NCI-H1092 treated with DMSO at 0.1 percent for 48 hours (cell line): Measurements from ENCODE around the gene ALLC.

Source experiments
- DNase-seq: peaks from one replicate; lab custom pipeline; 2025; lab: John Stamatoyannopoulos, UW

The ALLC gene

DNA sequence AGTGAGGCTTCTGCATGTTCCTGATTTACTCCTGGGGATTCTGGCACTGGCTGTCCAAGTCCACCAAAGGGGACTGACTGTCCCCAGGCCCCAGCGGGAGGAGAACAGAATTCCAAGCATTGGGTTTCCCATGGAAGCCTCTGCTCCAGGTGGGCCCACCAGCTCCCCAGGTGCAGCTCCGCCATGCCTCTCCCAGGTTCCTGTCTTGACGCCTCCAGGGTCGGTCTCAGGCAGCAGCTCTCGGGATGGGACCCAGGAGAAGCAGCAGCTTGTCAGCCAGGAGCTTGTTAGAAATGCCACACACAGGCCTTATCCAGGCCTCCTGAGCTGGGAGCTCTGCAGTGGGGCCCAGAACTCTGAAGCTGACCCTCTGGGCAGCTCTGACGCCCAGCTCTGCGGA is 93.3 kb downstream of the ALLC start:
- no peak for DNase-seq

DNA sequence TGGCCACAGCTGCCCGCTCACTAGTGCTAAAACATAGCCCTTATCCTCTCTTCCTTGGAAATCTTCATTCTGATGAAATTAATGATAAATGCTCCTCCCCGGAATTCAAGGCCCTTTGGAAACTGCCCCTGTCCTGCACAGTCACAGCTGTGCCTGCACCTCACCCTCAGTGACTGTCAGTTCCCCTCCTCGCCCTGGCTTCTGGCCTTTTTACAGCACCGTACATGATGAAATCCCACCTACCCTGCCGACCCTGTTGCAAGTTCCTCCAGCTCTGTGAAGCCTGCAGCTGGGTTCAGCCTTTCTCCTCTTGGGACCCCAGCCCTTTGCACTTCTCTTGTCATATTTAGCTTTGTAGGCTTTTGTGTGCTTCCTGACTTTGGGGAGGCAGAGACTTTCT is 93.8 kb downstream of the ALLC start:
- DNase-seq: no peak
